ENCODE measurements around the gene CDK5RAP1. TPM values are rescaled to one million over a fixed set of nuclear protein-coding genes. Genes with fewer than 3 reads are reported as not detected.
"Not testable (repeated sequence)": the region's sequence is repeated elsewhere in the genome, so short reads cannot be mapped to it uniquely, and the experiment has no call there.

CDK5RAP1 gene
- total RNA-seq, 2 experiments from 2014 or later: 42.4 to 43.0 TPM

- Mint-ChIP-seq H3K27ac (no peak overlapping the region), H3K27me3 (ENCODE audit: low read depth) (no peaks in the 10 kb centered on the region), H3K36me3 (ENCODE audit: low read depth) (no peaks in the 10 kb centered on the region), H3K4me3 (no peak overlapping the region), H3K4me1 (ENCODE audit: low read depth) (no peaks in the 10 kb centered on the region), H3K9me3 (no peaks in the 10 kb centered on the region)
- CTCF ChIA-PET: interaction anchor here (0.5 kb wide), 1 partner anchor 339 kb away, joined by 4 read pairs; no protein-coding TSS in a partner anchor
- no peak for DNase-seq
- intact Hi-C loops (cut with micrococcal nuclease): no loop called here
Observed at GRCh38 chr20:33438481-33438880, 37.2 kb upstream of the CDK5RAP1 start.

- Mint-ChIP-seq H3K9me3 (no peaks in the 10 kb centered on the region), H3K36me3 (ENCODE audit: low read depth) (no peaks in the 10 kb centered on the region), H3K4me3 (no peak overlapping the region), H3K4me1 (ENCODE audit: low read depth) (no peaks in the 10 kb centered on the region), H3K27me3 (ENCODE audit: low read depth) (no peaks in the 10 kb centered on the region), H3K27ac (no peak overlapping the region)
- CTCF ChIA-PET: no interaction called here
- intact Hi-C loops (cut with micrococcal nuclease): no loop called here
- DNase-seq: no peak
Observed at GRCh38 chr20:33437141-33437911, 36.0 kb upstream of the CDK5RAP1 start.

GRCh38 chr20:33434434-33434833 lies 33.1 kb upstream of the CDK5RAP1 start:
- no peak for DNase-seq
- H3K36me3 Mint-ChIP-seq (ENCODE audit: low read depth): no peaks in the 10 kb centered on the region
- H3K4me1 Mint-ChIP-seq (ENCODE audit: low read depth): no peaks in the 10 kb centered on the region
- no peak overlapping the region for H3K27ac Mint-ChIP-seq
- intact Hi-C loops (cut with micrococcal nuclease): no loop called here
- H3K4me3 Mint-ChIP-seq: no peak overlapping the region
- CTCF ChIA-PET: no interaction called here
- H3K9me3 Mint-ChIP-seq: no peaks in the 10 kb centered on the region
- no peaks in the 10 kb centered on the region for H3K27me3 Mint-ChIP-seq (ENCODE audit: low read depth)

GRCh38 chr20:33433465-33434234 lies 32.3 kb upstream of the CDK5RAP1 start:
- H3K4me1 Mint-ChIP-seq (ENCODE audit: low read depth): no peaks in the 10 kb centered on the region
- H3K36me3 Mint-ChIP-seq (ENCODE audit: low read depth): no peaks in the 10 kb centered on the region
- no peak for DNase-seq
- H3K27me3 Mint-ChIP-seq (ENCODE audit: low read depth): no peaks in the 10 kb centered on the region
- H3K4me3 Mint-ChIP-seq: no peak overlapping the region
- H3K27ac Mint-ChIP-seq: no peak overlapping the region
- intact Hi-C loops (cut with micrococcal nuclease): no loop called here
- no peaks in the 10 kb centered on the region for H3K9me3 Mint-ChIP-seq
- CTCF ChIA-PET: no interaction called here

- DNase-seq: no peak
- H3K4me1 Mint-ChIP-seq (ENCODE audit: low read depth): no peaks in the 10 kb centered on the region
- no peaks in the 10 kb centered on the region for H3K36me3 Mint-ChIP-seq (ENCODE audit: low read depth)
- CTCF ChIA-PET: interaction anchor here (1.0 kb wide), 1 partner anchor 9 kb away, joined by 4 read pairs; no protein-coding TSS in a partner anchor
- H3K27ac Mint-ChIP-seq: no peak overlapping the region
- intact Hi-C loops (cut with micrococcal nuclease): no loop called here
- no peak overlapping the region for H3K4me3 Mint-ChIP-seq
- H3K27me3 Mint-ChIP-seq (ENCODE audit: low read depth): no peaks in the 10 kb centered on the region
- no peaks in the 10 kb centered on the region for H3K9me3 Mint-ChIP-seq
Observed at GRCh38 chr20:33431797-33432381, 30.6 kb upstream of the CDK5RAP1 start.

- H3K4me3 Mint-ChIP-seq, CTCF ChIA-PET: not testable (repeated sequence)
Observed at GRCh38 chr20:33423875-33424274, 22.6 kb upstream of the CDK5RAP1 start.

GRCh38 chr20:33423141-33423834 lies 22.0 kb upstream of the CDK5RAP1 start:
- intact Hi-C loops (cut with micrococcal nuclease): no loop called here
- no peak overlapping the region for H3K4me3 Mint-ChIP-seq
- CTCF ChIA-PET: no interaction called here
- no peaks in the 10 kb centered on the region for H3K27me3 Mint-ChIP-seq (ENCODE audit: low read depth)
- no peak for DNase-seq
- no peaks in the 10 kb centered on the region for H3K9me3 Mint-ChIP-seq
- H3K36me3 Mint-ChIP-seq (ENCODE audit: low read depth): no peaks in the 10 kb centered on the region
- no peak overlapping the region for H3K27ac Mint-ChIP-seq
- no peaks in the 10 kb centered on the region for H3K4me1 Mint-ChIP-seq (ENCODE audit: low read depth)

More at GRCh38 chr20:33423875-33424274, 22.6 kb upstream of the CDK5RAP1 start:
- H3K27ac Mint-ChIP-seq; intact Hi-C loops (cut with micrococcal nuclease); DNase-seq; H3K36me3 Mint-ChIP-seq (ENCODE audit: low read depth); H3K27me3 Mint-ChIP-seq (ENCODE audit: low read depth); H3K4me1 Mint-ChIP-seq (ENCODE audit: low read depth); H3K9me3 Mint-ChIP-seq: not testable (repeated sequence)

GRCh38 chr20:33419140-33419974 lies 18.0 kb upstream of the CDK5RAP1 start:
- Mint-ChIP-seq H3K27me3 (ENCODE audit: low read depth) (no peaks in the 10 kb centered on the region), H3K4me1 (ENCODE audit: low read depth) (no peaks in the 10 kb centered on the region), H3K36me3 (ENCODE audit: low read depth) (no peaks in the 10 kb centered on the region), H3K9me3 (no peaks in the 10 kb centered on the region), H3K27ac (no peak overlapping the region), H3K4me3 (no peak overlapping the region)
- DNase-seq: no peak
- CTCF ChIA-PET: no interaction called here
- intact Hi-C loops (cut with micrococcal nuclease): no loop called here

GRCh38 chr20:33418033-33418432 lies 16.7 kb upstream of the CDK5RAP1 start:
- Mint-ChIP-seq H3K9me3 (no peaks in the 10 kb centered on the region), H3K36me3 (ENCODE audit: low read depth) (no peaks in the 10 kb centered on the region), H3K4me1 (ENCODE audit: low read depth) (no peaks in the 10 kb centered on the region), H3K27ac (no peak overlapping the region), H3K4me3 (no peak overlapping the region), H3K27me3 (ENCODE audit: low read depth) (no peaks in the 10 kb centered on the region)
- CTCF ChIA-PET: interaction anchor here (0.7 kb wide), 2 partner anchors 36 to 204 kb away, joined by 3 to 4 read pairs; no protein-coding TSS in a partner anchor
- no peak for DNase-seq
- intact Hi-C loops (cut with micrococcal nuclease): no loop called here

GRCh38 chr20:33415948-33416347 lies 14.6 kb upstream of the CDK5RAP1 start:
- H3K9me3 Mint-ChIP-seq: no peaks in the 10 kb centered on the region
- intact Hi-C loops (cut with micrococcal nuclease): no loop called here

GRCh38 chr20:33412484-33412838 lies 11.1 kb upstream of the CDK5RAP1 start:
- Mint-ChIP-seq H3K27ac (no peak overlapping the region), H3K36me3 (ENCODE audit: low read depth) (peaks cover 1% of the 10 kb centered on the region), H3K9me3 (no peaks in the 10 kb centered on the region), H3K27me3 (ENCODE audit: low read depth) (no peaks in the 10 kb centered on the region), H3K4me3 (no peak overlapping the region), H3K4me1 (ENCODE audit: low read depth) (no peaks in the 10 kb centered on the region)
- CTCF ChIA-PET: no interaction called here
- DNase-seq: no peak
- intact Hi-C loops (cut with micrococcal nuclease): no loop called here

More at GRCh38 chr20:33415948-33416347, 14.6 kb upstream of the CDK5RAP1 start:
- no peaks in the 10 kb centered on the region for H3K27me3 Mint-ChIP-seq (ENCODE audit: low read depth)
- DNase-seq: no peak
- no peaks in the 10 kb centered on the region for H3K4me1 Mint-ChIP-seq (ENCODE audit: low read depth)
- peaks cover 1% of the 10 kb centered on the region for H3K36me3 Mint-ChIP-seq (ENCODE audit: low read depth)
- CTCF ChIA-PET: interaction anchor here (0.6 to 1.0 kb wide), 3 partner anchors 29 to 376 kb away, joined by 3 to 4 read pairs (median 4); no protein-coding TSS in a partner anchor
- no peak overlapping the region for H3K4me3 Mint-ChIP-seq
- no peak overlapping the region for H3K27ac Mint-ChIP-seq

Measured in activated naive CD4-positive, alpha-beta T cell treated with anti-CD3 and anti-CD28 coated beads for 36 hours (primary cell).